ENCODE data around the gene RYR2.

The RYR2 gene

GRCh38 chr1:237690656-237691055 is 648.7 kb downstream of the RYR2 start:
- Histone ChIP-seq H3K27me3 (ENCODE audit: insufficient read depth, low read length) (no peaks in the 10 kb centered on the region), H3K79me1 (ENCODE audit: low read length) (no peaks in the 10 kb centered on the region), H3K4me1 (ENCODE audit: control insufficient read depth in 1 of 2, insufficient read depth in 2 of 2, low read length in 2 of 2) (no peaks in the 10 kb centered on the region), H3K4me2 (ENCODE audit: low read length) (no peak overlapping the region), H3K36me3 (ENCODE audit: control insufficient read depth in 1 of 2, insufficient read depth in 2 of 2, low read length in 2 of 2) (no peaks in the 10 kb centered on the region), H3K79me2 (ENCODE audit: control insufficient read depth, insufficient read depth, low read length, poor library complexity) (no peaks in the 10 kb centered on the region), H3K27ac (ENCODE audit: low read depth, low read length) (no peak overlapping the region), H3K4me3 (ENCODE audit: low read depth, low read length) (no peak overlapping the region), H4K12ac (ENCODE audit: low read depth, low read length) (no peak overlapping the region), H3K4ac (ENCODE audit: low read depth, low read length) (no peak overlapping the region), H2BK120ac (ENCODE audit: insufficient read depth, low read length, poor library complexity) (no peak overlapping the region), H2BK12ac (ENCODE audit: low read length) (no peak overlapping the region), H4K8ac (ENCODE audit: low read depth, low read length) (no peak overlapping the region), H3K14ac (ENCODE audit: low read length) (no peak overlapping the region), H2BK5ac (ENCODE audit: low read depth, low read length, poor library complexity) (no peak overlapping the region), H3K9ac (ENCODE audit: low read length) (no peak overlapping the region), H2AK5ac (ENCODE audit: low read length) (no peak overlapping the region), H3K9me3 (ENCODE audit: insufficient read depth, low read depth, low read length) (no peaks in the 10 kb centered on the region), H3K23ac (ENCODE audit: low read length) (no peak overlapping the region), H3K18ac (ENCODE audit: low read length) (no peak overlapping the region), H2AFZ (ENCODE audit: insufficient read depth, low read length, poor library complexity) (no peak overlapping the region), H4K91ac (ENCODE audit: low read depth, low read length) (no peak overlapping the region)
- DNase-seq = no peak
- no CpG with 5 or more reads among the region's 2 CpGs for WGBS (ENCODE audit: extremely low coverage, insufficient coverage, insufficient read length)

GRCh38 chr1:237692255-237692654 is 650.3 kb downstream of the RYR2 start:
- peaks cover 0 to 2% of the 10 kb centered on the region in 2 experiments for H3K4me1 ChIP-seq (ENCODE audit: control insufficient read depth in 1 of 2, insufficient read depth in 2 of 2, low read length in 2 of 2)
- H2BK120ac ChIP-seq (ENCODE audit: insufficient read depth, low read length, poor library complexity) = no peak overlapping the region
- no peak overlapping the region for H3K4me2 ChIP-seq (ENCODE audit: low read length)
- H3K4me3 ChIP-seq (ENCODE audit: low read depth, low read length) = no peak overlapping the region
- no peak overlapping the region for H3K27ac ChIP-seq (ENCODE audit: low read depth, low read length)
- no peaks in the 10 kb centered on the region for H3K9me3 ChIP-seq (ENCODE audit: insufficient read depth, low read depth, low read length)
- WGBS (ENCODE audit: extremely low coverage, insufficient coverage, insufficient read length) = no CpG with 5 or more reads among the region's 7 CpGs
- no peaks in the 10 kb centered on the region for H3K27me3 ChIP-seq (ENCODE audit: insufficient read depth, low read length)
- H3K4ac ChIP-seq (ENCODE audit: low read depth, low read length) = no peak overlapping the region
- H3K23ac ChIP-seq (ENCODE audit: low read length) = no peak overlapping the region
- no peak overlapping the region for H2BK12ac ChIP-seq (ENCODE audit: low read length)
- H3K36me3 ChIP-seq (ENCODE audit: control insufficient read depth in 1 of 2, insufficient read depth in 2 of 2, low read length in 2 of 2) = no peaks in the 10 kb centered on the region
- no peaks in the 10 kb centered on the region for H3K79me1 ChIP-seq (ENCODE audit: low read length)
- no peak overlapping the region for H3K14ac ChIP-seq (ENCODE audit: low read length)
- H2BK5ac ChIP-seq (ENCODE audit: low read depth, low read length, poor library complexity) = no peak overlapping the region
- no peak overlapping the region for H4K8ac ChIP-seq (ENCODE audit: low read depth, low read length)
- no peak overlapping the region for H2AK5ac ChIP-seq (ENCODE audit: low read length)
- no peak overlapping the region for H4K12ac ChIP-seq (ENCODE audit: low read depth, low read length)
- H3K18ac ChIP-seq (ENCODE audit: low read length) = no peak overlapping the region
- H3K9ac ChIP-seq (ENCODE audit: low read length) = no peak overlapping the region
- no peaks in the 10 kb centered on the region for H3K79me2 ChIP-seq (ENCODE audit: control insufficient read depth, insufficient read depth, low read length, poor library complexity)
- DNase-seq = no peak
- no peak overlapping the region for H2AFZ ChIP-seq (ENCODE audit: insufficient read depth, low read length, poor library complexity)
- no peak overlapping the region for H4K91ac ChIP-seq (ENCODE audit: low read depth, low read length)

- no peak overlapping the region for H2BK120ac ChIP-seq (ENCODE audit: insufficient read depth, low read length, poor library complexity)
- no peaks in the 10 kb centered on the region for H3K36me3 ChIP-seq (ENCODE audit: control insufficient read depth in 1 of 2, insufficient read depth in 2 of 2, low read length in 2 of 2)
- no peak overlapping the region for H2AFZ ChIP-seq (ENCODE audit: insufficient read depth, low read length, poor library complexity)
- no peak overlapping the region for H3K9ac ChIP-seq (ENCODE audit: low read length)
- no peak overlapping the region for H2BK12ac ChIP-seq (ENCODE audit: low read length)
- peak overlapping the region; percentile 54 for H3K27ac ChIP-seq (ENCODE audit: low read depth, low read length)
- H3K4me3 ChIP-seq (ENCODE audit: low read depth, low read length) = no peak overlapping the region
- H4K8ac ChIP-seq (ENCODE audit: low read depth, low read length) = no peak overlapping the region
- no peak for DNase-seq
- H4K12ac ChIP-seq (ENCODE audit: low read depth, low read length) = no peak overlapping the region
- no peaks in the 10 kb centered on the region for H3K9me3 ChIP-seq (ENCODE audit: insufficient read depth, low read depth, low read length)
- H2AK5ac ChIP-seq (ENCODE audit: low read length) = no peak overlapping the region
- no peak overlapping the region for H4K91ac ChIP-seq (ENCODE audit: low read depth, low read length)
- no peak overlapping the region for H2BK5ac ChIP-seq (ENCODE audit: low read depth, low read length, poor library complexity)
- no peak overlapping the region for H3K18ac ChIP-seq (ENCODE audit: low read length)
- no peak overlapping the region for H3K4ac ChIP-seq (ENCODE audit: low read depth, low read length)
- no peak overlapping the region for H3K23ac ChIP-seq (ENCODE audit: low read length)
- no peaks in the 10 kb centered on the region for H3K27me3 ChIP-seq (ENCODE audit: insufficient read depth, low read length)
- H3K79me2 ChIP-seq (ENCODE audit: control insufficient read depth, insufficient read depth, low read length, poor library complexity) = no peaks in the 10 kb centered on the region
- H3K4me2 ChIP-seq (ENCODE audit: low read length) = no peak overlapping the region
- H3K14ac ChIP-seq (ENCODE audit: low read length) = no peak overlapping the region
- no peaks in the 10 kb centered on the region for H3K79me1 ChIP-seq (ENCODE audit: low read length)
- peaks cover 0 to 2% of the 10 kb centered on the region in 2 experiments for H3K4me1 ChIP-seq (ENCODE audit: control insufficient read depth in 1 of 2, insufficient read depth in 2 of 2, low read length in 2 of 2)
Measured at GRCh38 chr1:237695878-237696277, 653.9 kb downstream of the RYR2 start.

GRCh38 chr1:237700181-237700580 is 658.2 kb downstream of the RYR2 start:
- Histone ChIP-seq H3K4me2 (ENCODE audit: low read length) (no peak overlapping the region), H3K14ac (ENCODE audit: low read length) (no peak overlapping the region), H2AK5ac (ENCODE audit: low read length) (no peak overlapping the region), H3K27me3 (ENCODE audit: insufficient read depth, low read length) (no peaks in the 10 kb centered on the region), H3K4ac (ENCODE audit: low read depth, low read length) (no peak overlapping the region), H3K18ac (ENCODE audit: low read length) (no peak overlapping the region), H4K8ac (ENCODE audit: low read depth, low read length) (no peak overlapping the region), H3K9me3 (ENCODE audit: insufficient read depth, low read depth, low read length) (no peaks in the 10 kb centered on the region), H3K79me1 (ENCODE audit: low read length) (no peaks in the 10 kb centered on the region), H4K91ac (ENCODE audit: low read depth, low read length) (no peak overlapping the region), H3K4me1 (ENCODE audit: control insufficient read depth in 1 of 2, insufficient read depth in 2 of 2, low read length in 2 of 2) (peaks cover 0 to 2% of the 10 kb centered on the region in 2 experiments), H3K23ac (ENCODE audit: low read length) (no peak overlapping the region), H3K79me2 (ENCODE audit: control insufficient read depth, insufficient read depth, low read length, poor library complexity) (no peaks in the 10 kb centered on the region), H2BK12ac (ENCODE audit: low read length) (no peak overlapping the region), H4K12ac (ENCODE audit: low read depth, low read length) (no peak overlapping the region), H3K4me3 (ENCODE audit: low read depth, low read length) (no peak overlapping the region), H2AFZ (ENCODE audit: insufficient read depth, low read length, poor library complexity) (no peak overlapping the region), H3K9ac (ENCODE audit: low read length) (no peak overlapping the region), H3K27ac (ENCODE audit: low read depth, low read length) (no peak overlapping the region), H3K36me3 (ENCODE audit: control insufficient read depth in 1 of 2, insufficient read depth in 2 of 2, low read length in 2 of 2) (no peaks in the 10 kb centered on the region), H2BK120ac (ENCODE audit: insufficient read depth, low read length, poor library complexity) (no peak overlapping the region), H2BK5ac (ENCODE audit: low read depth, low read length, poor library complexity) (no peak overlapping the region)
- WGBS (ENCODE audit: extremely low coverage, insufficient coverage, insufficient read length) = no CpG with 5 or more reads among the region's 5 CpGs
- no peak for DNase-seq
